SK-N-DZ (cell line): Measurements from ENCODE around the gene LRBA.
"Not testable (repeated sequence)": the region's sequence is repeated elsewhere in the genome, so short reads cannot be mapped to it uniquely, and the experiment has no call there.

Source experiments
- DNase-seq: peaks from one replicate; pipeline ENCODE4 v3.0.0-alpha.2; 2015; ENCODE audit warnings: low spot score

Gene LRBA

DNA sequence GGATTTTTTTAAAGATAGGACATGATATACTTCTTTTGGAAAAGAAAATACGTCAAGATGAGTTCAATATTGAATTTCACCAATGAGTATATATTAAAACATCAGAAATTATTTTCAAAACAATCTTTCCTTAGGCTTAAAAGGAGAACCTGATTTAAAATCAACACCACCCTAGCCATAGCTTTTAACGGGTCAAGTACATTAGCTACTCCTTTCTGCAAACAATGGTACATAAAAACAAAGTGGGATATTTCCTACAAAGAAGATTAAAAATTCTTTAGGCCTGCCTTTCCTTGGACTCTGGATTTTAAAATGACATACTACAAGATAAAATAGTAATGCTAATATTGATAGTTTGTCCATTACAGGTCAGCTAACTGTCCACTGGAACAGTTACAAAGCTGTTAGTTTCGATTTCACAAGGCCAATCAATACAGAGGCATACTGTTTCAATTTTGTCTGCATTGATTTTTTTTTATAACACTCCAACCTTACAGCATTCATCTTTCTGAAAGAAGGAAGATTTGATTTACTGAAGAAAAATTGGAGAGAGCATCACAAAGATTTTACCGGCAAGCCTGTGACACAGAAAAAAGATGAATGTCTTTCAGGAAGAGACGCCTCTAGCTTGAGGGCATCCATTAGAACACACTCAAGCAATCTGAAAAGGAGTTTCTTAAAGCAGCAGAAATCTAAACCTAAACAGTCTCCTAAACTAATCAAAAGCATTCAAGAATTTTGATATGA is 335.9 kb downstream of the LRBA start:
- no peak for DNase-seq

DNA sequence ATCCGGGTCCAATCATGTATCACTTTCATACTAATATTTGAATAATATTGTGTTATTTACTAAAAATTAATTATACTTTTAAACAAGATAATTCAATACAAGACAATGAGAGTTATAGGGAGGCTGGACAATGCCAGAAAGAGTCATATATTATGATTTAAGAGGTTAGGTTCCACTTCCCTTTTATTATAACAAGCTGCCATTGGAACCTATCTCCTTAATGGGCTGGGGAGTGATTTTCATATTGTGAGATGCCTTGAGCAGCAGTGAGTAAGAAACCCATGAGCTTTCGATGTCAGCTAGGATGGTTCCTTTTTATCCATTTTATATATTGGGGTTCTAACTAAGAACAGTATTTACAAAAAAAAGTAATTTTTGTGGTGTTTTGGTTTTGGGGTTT is 341.3 kb downstream of the LRBA start:
- DNase-seq, result no peak

DNA sequence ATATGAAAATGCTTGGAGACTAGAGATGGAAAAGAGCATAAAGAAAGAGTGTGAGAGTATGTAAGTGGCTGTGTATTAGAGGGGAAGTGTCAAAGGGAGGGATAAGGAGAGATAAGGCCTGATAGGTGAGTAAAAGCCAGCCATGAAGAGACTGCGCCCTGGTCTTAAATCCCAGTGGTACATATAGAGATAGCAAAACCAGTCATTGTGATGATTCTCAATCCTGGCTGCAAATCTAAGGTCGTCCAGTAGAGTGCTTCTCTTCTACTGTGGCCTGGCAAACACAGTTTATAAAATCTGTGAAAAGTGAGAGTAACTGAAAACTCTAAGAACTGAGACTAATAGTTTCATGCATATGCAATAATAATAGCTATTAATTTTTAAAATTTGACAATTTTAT is 346.3 kb downstream of the LRBA start:
- DNase-seq, result no peak

DNA sequence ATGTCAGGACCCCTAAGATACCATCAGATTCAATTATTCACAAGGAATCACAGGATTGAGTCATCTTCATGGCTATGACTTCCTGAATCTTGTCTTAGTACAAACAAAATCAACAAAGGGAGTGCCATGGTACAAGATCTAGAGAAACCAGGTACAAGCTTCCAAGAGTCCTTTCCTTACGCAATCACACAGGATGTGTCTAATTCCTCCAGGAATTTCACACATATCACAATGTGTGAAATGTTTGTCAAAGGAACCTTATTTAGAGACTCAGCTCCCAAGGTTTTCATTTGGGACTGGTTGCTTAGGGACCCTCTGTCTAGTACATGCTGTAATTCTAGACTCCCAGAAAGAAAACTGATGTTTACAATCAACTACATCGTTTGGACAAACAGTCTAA is 350.1 kb downstream of the LRBA start:
- DNase-seq, result no peak

DNA sequence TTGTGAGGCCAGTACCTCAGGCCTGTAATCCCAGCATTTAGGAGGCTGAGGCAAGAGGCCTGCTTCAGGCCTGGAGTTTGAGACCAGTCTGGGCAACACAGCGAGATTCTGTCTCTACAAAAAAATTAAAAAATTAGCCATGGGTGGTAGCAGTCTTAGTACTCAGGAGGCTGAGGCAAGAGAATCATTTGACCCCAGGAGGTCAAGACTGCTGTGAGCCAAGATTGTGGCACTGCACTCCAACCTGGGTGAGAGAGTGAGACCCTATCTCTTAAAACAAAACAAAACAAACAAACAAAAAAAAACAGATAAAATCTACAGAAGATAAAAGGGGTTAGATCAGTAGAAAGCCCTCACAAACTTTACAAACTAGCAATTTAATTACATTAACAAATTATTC is 352.4 kb downstream of the LRBA start:
- DNase-seq, result no peak

DNA sequence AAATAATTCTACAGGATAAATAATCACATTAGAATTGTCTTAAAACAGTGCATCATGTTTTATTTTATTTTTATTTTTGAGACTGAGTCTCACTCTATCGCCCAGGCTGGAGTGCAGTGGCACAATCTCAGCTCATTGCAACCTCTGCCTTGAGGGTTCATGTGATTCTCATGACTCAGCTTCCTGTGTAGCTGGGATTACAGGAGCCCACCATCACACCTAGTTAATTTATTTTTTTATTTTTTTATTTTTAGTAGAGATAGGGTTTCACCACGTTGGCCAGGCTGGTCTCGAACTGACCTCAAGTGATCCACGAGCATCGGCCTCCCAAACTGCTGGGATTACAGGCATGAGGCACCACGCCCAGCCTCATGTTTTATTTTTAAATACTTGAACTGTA is 353.5 kb downstream of the LRBA start:
- not testable (repeated sequence) for DNase-seq

DNA sequence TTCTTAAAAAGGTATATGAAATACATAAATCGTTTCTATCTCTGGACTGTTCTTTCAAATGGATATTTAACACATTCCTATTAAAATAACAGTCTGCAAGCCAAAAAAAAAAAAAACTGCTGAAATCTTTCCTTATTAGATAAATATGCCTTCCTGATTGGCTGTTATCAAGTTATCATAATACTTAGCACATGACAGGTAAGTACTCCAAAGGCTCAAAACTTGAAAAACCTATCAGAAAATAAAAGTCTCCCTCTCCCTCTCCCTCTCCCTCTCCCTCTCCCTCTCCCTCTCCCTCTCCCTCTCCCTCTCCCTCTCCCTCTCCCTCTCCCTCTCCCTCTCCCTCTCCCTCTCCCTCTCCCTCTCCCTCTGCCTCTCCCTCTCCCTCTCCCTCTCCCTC is 356.8 kb downstream of the LRBA start:
- DNase-seq, result not testable (repeated sequence)

DNA sequence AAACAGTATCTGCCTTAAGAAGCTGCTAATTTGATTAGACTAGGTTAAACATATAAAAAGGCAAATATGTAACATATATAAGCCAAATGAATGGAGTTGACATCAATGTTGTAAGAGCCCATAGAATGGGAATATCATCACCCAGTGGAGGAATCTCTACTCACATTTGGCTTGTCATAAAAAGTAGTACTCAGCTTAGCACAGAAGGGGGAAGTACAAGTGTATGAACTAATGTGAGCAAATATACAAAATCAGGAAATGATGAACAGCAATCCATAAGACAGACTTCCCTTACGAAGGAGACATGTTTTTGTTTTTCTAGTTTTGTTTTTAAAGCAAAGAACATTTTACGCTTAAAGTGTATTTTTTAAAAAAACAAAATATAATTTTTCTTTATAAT is 358.2 kb downstream of the LRBA start:
- no peak for DNase-seq

DNA sequence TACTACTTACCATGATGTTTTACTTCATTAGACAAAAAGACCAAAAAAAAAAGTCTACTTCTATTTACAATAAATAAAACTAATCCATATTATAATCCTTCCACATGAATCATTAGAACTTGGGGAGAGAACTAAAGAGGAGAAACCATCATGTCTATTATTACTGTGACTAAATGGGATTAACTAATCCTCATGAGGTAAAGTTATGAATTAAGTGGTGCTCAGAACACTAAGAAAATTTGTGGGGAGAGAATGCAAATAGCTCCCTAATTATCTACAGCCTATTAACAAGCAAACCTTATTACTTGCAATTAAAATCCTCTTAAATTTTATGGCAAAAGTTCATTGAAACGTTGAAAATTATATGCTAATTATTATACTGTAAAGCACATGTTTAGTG is 364.3 kb downstream of the LRBA start:
- DNase-seq, result no peak

DNA sequence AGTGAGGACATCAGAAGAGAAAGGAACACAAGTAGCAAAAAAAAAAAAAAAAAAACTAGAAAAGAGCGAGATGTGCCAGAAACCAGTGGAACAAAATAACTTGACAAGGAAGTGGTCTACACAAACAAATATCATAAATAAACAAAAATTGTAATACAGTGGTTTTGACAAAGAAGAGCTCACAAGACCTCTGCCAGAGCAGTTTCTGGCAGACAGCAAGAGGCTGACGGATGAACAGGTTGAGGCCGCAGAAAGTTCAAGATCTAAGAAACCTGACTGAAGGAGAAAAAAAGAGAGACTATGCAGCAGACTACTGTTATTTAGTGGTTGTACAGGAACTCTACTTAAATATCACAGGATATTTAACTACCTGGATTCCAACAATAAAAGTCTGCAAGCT is 367.0 kb downstream of the LRBA start:
- no peak for DNase-seq

DNA sequence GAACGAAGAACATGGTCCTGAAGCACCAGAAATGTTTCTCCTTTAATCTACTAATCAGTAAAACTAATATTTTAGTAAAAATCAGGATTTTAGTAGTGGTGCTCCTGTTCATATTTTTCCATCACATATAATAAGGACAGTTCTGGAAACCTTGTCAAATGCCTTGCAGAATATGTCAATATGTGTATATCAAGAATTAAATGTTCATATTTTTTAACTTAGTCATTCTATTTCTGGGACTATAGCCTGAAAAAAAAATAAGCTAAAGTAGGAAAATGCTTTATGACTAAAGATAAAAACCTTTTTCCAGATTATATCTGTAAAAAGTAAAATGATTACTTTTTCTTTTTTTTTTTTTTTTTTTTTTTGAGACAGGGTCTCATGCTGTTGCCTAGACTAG is 368.1 kb downstream of the LRBA start:
- no peak for DNase-seq

DNA sequence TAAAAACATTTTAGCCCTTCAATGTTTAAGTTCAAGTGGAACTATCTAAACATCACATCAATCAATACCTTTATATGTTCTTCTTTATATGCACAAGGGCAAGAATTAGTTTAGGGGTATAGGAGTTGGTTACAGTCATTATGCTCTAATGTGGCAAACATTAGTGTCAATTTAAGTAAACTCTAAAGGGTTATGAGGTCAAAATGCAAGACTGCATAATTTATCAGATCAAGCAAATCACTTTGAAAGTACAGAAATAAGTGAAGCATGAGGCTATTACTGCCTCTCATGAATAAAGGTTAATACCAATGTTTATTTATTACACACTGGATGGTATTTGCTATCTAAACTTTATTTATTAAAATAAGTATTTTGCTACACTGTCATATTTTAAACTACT is 373.5 kb downstream of the LRBA start:
- no peak for DNase-seq

DNA sequence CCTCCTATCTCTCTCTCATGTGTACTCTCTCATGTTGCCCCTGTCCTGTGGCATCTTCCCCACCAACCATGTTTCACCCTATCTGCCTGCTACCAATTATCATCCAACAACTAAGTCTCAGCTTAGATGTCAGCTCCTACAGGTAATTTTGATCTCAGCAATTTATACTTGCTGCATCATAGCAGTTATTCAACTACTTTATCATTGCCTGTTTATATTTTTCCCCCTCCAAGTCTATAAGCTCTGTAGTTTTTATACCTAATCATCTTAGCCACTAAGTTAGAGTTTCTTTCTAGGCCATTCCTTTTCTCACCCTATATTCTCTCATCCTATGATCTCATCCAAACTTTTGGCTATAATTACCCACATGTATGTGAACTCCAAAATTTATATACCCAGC is 382.4 kb downstream of the LRBA start:
- DNase-seq, result no peak

DNA sequence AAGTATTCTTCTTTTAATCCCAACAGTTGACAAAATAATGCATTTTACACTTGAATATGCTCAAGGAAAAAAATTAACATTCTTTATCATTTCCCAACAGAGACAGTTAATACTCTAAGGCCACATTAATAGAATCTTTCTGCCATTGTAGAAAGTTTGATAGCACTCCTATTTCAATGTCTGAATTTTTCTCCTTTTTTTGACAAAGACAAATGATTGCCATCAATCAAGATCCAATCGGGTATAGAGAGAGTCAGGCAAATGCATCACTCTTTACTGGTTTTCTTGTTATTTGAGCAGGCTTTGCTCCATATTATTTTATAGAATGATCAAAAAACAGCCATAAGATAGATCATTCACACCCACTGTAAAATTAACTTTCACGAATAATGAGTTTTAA is 387.0 kb downstream of the LRBA start:
- DNase-seq, result no peak

DNA sequence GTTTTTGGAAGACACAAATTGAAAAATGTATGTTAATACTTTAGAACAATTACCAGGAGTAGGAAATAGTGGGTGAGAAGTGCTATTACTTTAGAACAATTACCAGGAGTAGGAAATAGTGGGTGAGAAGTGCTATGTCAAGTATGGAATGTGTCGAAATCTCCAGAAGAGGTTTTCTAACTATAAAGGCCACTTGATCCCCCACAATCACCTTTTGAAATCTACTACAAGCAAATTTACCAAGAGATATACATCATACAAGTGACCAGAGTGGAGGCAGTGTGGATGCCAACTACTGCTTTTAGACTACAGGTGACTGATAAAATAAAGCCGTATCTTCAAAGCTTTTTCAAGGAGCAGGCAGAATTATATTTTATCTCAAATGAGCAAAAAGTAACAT is 390.1 kb downstream of the LRBA start:
- no peak for DNase-seq

DNA sequence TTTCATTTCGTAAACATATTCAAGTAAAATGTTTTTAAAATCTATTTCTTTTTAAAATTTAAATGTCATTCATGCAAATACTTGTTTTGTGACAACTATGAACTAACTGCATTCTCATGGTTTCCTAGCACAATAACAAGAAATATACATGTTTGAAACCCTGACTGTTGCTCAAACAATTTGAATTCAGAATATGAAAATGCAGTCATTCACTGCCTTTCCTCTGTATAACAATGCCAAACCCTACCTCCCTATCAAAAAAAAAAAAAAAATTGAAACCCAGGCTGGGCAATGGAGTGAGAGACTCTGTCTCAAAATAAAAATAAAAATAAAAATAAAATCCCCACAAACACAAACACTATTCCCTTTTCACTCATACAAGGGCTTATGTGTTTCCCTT is 391.0 kb downstream of the LRBA start:
- DNase-seq, result no peak

DNA sequence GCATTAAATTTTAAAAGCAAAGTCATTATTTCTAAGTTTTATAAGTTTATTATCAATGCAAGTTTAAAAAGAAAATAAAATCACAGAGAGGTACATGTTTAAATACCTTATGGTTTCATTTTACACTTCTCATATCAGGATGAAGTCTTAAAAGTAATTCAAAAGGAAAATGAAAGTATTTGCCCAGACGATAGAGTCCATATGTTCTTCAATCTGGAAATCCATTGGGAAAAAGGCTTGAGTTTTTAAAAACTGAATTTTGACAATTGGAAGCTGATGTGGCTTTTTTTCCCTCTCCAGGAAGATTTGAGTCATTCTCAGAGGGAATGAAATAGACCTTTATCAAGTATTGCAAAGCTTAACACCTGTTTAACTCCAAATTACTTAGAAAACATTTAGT is 396.0 kb downstream of the LRBA start:
- no peak for DNase-seq

DNA sequence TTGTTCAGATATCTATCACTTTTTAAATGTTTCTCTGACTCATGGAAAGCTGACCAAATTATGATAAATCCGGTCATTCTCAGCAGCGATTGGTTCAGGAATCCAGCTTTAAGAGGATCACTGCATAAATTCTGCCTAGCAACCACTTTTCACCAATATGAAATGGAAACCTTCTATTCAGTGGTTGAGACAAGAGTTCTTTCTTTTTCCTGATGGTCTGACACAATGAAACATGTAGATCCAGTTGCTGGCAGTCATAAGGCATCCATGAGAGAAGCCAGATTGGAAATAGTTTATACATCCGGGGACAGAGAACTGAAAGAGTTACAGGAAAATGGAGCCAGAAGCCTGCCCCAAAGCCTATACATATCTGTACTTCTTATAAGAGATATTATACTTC is 406.0 kb downstream of the LRBA start:
- DNase-seq, result no peak

DNA sequence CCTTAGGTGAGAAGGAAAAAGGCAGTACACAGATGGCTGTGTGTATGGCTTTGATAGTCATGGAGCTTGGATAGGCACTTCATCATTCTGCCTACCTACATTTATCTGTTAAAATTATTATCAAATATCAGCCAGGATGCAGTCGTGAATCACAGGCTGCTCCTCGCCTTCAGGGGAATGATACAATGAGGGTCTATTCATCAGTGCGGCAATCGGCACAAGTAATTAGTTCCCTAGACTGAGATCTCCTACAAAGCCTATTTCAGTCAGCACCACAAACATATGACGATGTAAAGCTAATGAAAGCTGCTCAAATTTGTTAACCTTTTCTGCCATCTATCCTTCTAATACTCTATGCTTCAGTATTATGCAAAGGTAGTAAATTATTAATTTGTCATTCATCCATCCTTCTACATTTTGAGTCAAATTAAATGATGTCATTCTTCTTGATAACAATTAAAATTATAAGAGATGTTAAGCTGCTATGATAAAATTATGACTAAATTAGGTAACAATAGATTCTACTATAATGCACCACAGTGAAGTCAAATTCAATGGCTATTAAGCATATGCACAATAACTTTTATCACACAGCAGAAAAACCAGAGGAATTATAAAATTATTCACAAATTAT is 414.2 kb downstream of the LRBA start:
- DNase-seq, result no peak

DNA sequence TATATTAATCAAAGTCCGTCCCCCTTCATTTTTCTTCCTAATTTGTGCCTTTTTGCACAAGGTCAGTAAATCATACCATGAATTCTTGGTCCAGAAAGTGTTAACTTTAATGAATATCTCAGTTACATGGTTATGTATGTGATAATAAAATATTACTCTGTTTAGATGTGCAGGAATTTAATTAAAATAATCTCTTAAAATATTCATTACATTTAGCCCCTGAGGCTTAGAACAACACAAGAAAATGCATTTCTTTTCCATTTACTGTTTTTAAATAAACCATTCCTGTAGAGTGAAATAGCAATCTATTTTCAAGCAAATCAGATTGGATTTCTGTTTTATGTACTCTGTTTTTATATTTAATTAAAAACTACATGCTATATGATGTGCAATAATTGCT is 415.5 kb downstream of the LRBA start:
- no peak for DNase-seq

DNA sequence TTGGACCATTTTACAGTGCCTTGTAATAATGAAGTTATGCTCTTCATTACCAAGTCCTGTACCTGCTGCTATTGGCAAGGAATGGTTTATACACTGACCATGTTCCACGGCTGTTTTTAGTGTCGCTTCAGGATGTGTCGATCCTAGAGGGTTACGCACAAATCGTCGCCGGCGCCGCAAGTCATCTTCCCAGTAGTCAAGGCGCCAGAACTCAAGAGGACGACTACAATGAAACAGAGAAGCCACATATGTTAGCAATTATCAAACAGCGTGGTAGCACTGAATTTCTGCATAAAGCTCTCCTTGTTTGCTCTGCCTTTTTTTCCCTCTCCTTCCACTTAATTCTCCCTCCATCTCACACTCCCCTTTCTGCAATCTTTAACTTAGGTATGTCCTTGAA is 416.2 kb downstream of the LRBA start:
- DNase-seq, result peak; percentile 44

DNA sequence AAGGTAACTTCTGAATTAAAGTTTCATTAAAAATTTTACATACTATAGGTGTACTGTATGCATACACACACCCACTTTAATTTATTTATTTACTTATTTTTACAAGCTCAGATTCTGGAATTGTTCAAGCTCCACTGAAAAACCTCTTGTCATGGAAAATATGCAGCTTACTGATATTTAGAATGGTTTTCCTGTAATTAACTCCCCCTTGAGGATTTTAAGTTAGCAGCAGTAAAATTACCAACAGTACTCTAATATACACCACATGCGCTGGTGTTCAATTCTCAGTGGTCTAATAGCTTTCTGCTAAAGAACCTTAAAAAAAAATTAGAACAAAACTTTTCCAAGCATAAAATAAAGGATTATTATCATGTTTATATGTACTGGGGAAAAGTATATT is 421.1 kb downstream of the LRBA start:
- DNase-seq, result peak; percentile 2

DNA sequence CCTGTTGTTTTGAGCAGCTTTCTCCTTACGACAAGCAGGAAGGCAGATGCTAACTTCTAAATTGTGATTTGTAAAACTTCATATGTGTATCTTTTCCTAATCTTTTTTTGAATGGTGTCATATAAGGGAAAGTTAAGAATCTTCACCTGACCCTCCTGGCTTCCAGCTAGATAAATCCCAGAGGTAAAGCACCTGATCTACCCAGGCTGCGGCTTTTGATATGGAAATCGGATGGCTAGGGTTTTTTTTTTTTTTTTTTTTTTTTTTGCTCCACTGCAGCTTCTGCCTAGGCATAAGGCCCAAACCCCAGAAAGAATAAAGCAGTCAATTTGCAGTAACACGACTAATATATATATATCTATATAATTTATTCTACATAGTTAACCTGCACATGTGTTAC is 423.2 kb downstream of the LRBA start:
- DNase-seq, result no peak

DNA sequence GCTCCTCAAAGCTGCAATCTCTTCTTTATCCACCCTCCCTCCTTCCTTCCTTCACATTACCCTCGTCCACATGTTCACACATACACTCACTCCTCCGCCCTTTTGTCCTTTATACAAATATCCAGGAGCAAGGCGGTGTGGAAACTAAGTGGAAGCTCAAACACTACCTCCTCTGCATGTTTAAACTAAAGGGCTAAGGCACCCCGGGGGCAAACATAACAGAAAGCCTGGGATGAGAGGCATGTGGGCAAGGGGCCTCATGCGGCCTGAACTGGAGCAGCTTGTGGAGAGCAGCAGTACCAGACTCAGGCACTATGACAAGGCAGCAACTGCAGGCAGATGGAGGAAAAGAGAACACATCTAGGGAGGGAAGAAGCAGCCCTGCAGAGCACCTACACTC is 423.7 kb downstream of the LRBA start:
- peak; percentile 74 for DNase-seq
